ENCODE data around the gene WSB2.
"Not testable (repeated sequence)": the region's sequence is repeated elsewhere in the genome, so short reads cannot be mapped to it uniquely, and the experiment has no call there.

The WSB2 gene

GRCh38 chr12:118036672-118037411 is 24.1 kb downstream of the WSB2 start:
- DNase-seq (ENCODE audit: extremely low spot score, insufficient read length, low read depth) (no peak), FAIRE-seq (no peak)

GRCh38 chr12:118035190-118036041 is 25.6 kb downstream of the WSB2 start:
- DNase-seq (ENCODE audit: extremely low spot score, insufficient read length, low read depth) (no peak), FAIRE-seq (peak; percentile 77)

DNA sequence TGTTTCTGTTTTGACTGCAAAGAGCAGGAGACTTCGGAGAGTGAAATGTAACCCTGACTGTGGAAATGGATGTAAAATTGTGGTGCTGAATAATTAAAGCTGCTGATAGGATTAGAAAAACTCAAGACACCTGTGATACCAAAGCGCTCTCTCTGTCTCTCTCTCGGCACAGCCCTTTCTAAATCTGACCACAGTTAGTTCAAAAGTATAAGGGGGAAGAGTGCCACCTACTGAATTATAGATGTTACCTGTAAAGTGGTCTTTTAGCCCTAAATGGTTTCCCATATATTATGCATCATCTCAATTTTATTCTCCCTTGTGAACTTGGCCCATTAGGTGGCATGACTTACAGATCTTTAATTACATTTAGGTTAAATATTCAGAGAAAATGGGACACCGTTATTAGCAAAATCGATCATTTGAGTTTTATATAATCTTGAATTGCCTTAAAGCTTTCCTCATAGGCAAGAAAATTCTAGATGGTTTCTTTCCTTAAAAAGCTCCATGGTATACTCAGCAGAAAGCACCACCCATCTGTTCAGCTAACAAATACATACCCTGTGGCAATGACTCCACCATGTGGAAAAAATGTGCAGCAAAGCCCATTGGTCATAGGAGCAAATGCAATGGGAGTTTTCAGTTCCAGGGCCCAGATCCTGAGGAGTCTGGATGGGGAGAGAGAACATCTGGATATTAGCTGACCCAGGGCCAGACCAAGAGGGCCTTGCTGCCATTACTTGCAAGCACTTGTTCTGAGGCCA is 26.4 kb downstream of the WSB2 start:
- DNase-seq (ENCODE audit: extremely low spot score, insufficient read length, low read depth) (no peak), FAIRE-seq (no peak)

GRCh38 chr12:118033902-118034301 is 27.1 kb downstream of the WSB2 start:
- FAIRE-seq (no peak), DNase-seq (ENCODE audit: extremely low spot score, insufficient read length, low read depth) (no peak)

DNA sequence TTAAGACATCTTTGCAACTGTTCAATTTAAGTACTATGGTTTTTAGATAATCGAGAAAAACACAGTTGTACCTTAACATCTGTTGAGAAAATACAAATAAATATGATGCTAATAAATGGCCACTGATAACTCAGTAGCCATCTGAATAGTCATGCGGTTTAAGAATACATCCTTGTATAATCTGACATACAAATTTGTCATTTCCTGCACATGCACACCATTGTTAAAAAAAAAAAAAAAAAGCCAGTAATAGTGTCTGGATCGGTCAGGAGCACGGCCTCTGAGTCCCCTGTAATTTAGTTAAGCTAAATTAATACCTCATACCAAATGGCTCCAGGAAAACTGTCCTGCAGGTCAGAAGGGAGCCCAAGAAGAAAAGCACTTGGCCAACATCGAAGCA is 27.7 kb downstream of the WSB2 start:
- FAIRE-seq (no peak), DNase-seq (ENCODE audit: extremely low spot score, insufficient read length, low read depth) (no peak)

GRCh38 chr12:118032188-118032587 is 28.8 kb downstream of the WSB2 start:
- FAIRE-seq (no peak), DNase-seq (ENCODE audit: extremely low spot score, insufficient read length, low read depth) (no peak)

GRCh38 chr12:118029166-118029565 is 31.8 kb downstream of the WSB2 start:
- FAIRE-seq: no peak

DNA sequence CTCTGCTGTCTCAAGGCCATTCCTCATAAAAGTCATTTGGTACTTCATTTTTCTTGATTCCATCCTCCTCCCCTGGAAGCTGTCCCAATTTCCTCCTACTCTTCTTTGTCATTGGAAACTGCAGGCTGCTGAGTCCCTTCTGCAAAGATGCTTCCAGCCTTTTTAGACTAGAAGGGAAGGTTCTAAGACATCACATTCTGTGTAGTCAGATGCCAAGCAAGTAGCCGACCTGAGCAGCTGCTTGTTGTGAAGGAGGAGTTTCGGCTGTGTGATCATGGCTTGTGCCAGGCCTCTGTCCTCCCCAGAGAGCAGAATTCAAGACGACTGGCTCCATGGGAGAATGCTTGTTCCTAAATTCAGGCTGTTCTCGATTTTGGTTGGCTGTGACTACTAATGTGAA is 35.8 kb downstream of the WSB2 start:
- FAIRE-seq (no peak), DNase-seq (ENCODE audit: extremely low spot score, insufficient read length, low read depth) (no peak)

More at GRCh38 chr12:118029166-118029565, 31.8 kb downstream of the WSB2 start:
- DNase-seq (ENCODE audit: extremely low spot score, insufficient read length, low read depth): no peak

DNA sequence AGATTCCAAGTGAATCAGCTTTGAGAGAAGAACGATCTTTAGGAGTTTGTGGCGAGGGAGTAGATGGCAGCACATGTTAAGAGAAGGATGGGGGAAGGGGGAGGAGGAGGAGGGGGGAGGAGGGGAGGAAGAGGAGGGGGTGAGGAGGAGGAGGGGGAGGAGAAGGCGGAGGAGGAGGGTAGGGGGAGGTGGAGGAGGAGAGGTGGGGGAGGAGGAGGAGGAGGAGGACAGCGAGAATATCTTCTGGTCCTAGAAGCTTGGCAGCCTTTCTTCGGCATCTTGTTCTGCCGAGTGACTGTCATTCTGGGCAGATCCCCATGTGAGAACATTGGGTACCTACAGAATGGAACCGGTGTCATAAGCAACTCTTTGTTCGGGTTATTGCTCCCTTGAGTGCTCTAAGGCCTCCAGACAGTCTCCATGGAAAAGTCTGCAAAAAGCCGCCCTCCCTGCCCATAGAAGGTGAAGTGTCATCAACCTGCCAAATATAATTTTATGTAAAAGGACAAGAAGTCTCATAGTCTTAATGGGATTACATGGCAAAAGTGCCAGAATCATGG is 37.6 kb downstream of the WSB2 start:
- FAIRE-seq (no peak), DNase-seq (ENCODE audit: extremely low spot score, insufficient read length, low read depth) (no peak)

DNA sequence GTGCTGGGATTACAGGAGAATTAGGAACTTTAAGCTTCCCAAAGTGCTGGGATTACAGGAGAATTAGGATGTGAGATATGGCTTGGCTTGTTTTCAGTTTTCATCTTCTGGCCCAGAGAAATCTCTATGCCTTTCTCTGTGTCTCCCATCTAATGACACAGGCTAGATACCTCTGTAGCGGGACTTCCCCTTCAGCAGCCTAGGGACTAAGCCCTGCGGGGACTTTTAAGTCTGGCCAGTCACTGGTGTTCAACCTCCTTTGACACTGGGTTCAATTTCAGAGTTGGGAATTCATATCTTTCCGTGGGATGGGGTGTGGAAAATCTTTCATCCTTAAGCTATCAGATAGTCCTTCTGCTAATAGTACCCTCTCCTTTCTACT is 38.3 kb downstream of the WSB2 start:
- no peak for FAIRE-seq
- no peak for DNase-seq (ENCODE audit: extremely low spot score, insufficient read length, low read depth)

DNA sequence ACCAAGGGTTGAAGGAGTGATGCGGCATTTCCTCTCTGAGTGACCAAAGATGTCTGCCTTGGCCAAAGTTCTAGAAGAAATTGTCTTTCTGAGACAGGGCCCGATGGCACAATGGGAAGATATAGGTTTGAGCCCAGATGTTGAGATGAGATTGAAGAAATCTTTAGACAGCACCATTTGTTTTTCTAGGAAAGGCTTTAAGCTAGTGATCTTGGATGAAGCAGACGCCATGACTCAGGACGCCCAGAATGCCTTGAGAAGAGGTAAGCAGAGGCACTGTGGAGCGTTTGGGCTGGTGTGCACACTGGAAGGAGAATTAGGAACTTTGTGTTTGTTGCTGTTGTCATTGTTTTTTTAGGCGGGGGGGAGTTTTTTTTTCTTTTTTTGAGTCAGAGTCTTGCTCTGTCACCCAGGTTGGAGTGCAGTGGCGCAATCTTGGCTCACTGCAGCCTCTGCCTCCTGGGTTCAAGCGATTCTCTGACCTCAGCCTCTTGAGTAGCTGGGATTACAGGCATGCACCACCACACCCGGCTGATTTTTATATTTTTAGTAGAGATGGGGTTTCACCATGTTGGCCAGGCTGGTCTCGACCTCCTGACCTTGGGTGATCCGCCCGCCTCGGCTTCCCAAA is 38.8 kb downstream of the WSB2 start:
- not testable (repeated sequence) for FAIRE-seq; DNase-seq (ENCODE audit: extremely low spot score, insufficient read length, low read depth)

DNA sequence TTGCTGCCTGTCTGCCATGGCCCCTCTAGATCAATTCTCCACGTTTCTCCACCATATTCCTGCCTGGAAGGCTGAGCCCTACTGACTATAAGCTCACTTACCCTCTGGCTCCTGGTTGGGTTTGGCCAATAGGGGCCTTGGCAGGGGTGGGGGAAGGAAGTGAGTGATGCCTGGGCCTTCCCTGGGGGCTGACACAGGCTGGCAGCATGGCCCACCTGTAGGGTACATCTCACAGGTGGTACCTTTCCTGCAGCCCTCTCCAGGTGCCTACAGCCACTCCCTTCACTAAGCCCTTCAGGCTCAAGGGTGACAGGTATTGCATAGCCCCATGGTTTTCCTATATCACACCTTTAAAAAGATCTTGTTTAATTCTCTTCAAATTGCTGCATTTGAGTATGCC is 40.9 kb downstream of the WSB2 start:
- no peak for FAIRE-seq
- no peak for DNase-seq (ENCODE audit: extremely low spot score, insufficient read length, low read depth)

- no peak for FAIRE-seq
Measured at GRCh38 chr12:118017926-118018325, 43.1 kb downstream of the WSB2 start.

DNA sequence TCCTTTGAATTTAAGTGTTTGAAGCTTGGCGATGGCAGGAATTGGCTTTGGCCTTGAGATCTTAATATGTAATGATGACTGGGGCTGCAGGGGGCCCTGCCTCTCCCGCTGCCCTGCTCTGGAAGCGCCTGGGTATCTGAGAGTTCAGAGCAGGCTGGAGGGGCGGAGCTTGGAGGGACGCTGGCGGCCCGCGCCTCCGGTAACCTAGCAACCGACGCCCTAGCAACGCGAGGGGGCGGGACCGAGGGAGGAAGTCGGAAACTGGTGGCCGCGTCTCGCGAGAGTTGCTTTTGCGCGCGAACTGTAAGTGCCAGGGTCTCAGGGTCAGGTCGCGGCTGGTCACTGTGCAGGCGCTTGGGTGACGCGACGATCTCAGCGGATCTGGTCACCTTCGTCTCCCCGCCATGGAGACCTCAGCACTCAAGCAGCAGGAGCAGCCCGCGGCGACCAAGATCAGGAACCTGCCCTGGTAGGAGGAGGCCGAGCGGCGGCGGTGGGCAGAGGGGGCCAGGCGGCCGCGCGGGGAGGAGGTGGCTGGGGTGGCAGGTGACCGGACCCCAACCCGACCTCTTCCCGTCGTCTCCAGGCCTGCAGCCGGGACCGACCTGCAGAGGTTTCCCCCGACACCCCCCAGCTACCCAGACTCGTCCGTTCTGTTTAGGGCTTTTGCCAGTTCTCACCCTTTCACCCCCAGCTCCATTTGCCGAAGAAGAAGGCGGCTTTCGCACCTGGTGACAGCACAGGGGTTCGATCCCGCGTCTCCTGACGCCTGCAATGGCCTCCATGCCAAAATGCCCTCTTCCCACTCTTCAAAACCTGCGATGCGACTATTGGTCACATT is 44.3 kb downstream of the WSB2 start, which contains the start of gene RFC5:
Gene RFC5, plus strand, starts transcription at position 280 of the 841 bp plus-strand sequence. Its CDS starts 125 bp downstream, at position 405.
- DNase-seq (ENCODE audit: extremely low spot score, insufficient read length, low read depth): peak; percentile 98
- peak; percentile 95 for FAIRE-seq

More at GRCh38 chr12:118017926-118018325, 43.1 kb downstream of the WSB2 start:
- no peak for DNase-seq (ENCODE audit: extremely low spot score, insufficient read length, low read depth)

DNA sequence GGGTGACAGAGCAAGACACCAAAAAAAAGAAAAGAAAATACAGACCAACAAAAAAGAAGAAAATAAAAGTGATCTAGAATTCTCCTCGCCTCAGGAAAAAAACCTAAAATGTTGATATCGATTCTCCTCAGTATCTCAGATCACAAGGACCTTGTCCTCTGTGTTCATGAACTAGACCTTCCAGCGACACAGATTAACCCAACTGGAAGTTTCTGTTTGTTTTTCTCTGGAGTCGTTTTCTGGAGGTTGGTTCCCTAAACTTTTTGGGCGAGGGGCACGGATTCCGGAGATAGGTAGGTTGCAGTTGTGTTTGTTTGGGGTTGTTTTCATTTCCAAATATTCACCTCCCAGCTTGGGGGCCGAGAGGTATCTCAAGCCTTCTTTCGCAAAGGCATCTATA is 45.0 kb downstream of the WSB2 start:
- FAIRE-seq: no peak

DNA sequence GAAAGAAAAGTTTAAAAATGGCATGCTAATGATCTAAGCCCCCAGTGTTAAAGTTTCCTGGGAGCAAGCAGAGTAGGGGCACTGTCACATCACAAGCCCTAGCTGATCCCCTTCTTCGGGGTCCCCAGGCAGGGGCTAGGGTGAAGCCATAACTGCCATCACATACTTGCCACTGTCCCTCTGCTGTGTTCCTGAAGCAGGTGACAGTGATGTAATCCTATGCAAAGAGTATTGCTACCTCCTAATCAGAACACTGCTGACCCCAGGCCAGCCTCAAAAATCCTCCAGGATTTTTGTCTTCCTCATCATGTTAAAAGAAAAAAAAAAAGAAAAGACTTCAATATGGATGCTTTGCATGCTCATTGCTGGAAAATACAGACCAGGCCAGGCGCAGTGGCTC is 45.7 kb downstream of the WSB2 start:
- FAIRE-seq: no peak
- no peak for DNase-seq (ENCODE audit: extremely low spot score, insufficient read length, low read depth)

More for the DNA sequence above, 45.0 kb downstream of the WSB2 start:
- DNase-seq (ENCODE audit: extremely low spot score, insufficient read length, low read depth): no peak

DNA sequence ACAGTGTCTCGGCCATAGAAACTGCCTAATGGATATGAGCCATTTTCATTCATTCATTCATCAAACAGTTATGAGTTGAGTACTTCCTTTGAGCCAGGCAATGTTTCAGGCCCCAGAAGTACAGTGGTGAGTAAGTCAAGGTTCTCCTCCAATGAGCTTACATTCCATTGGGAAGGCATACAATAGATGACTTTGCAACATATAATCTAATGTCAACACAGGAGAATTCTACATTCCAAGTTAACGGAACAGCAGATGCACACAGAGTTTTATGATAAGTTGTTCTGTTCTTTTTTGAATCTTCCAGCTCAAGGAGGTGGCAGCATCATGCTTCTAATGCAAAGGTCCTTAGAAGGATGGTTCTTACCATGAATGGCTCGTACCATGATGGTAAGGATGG is 47.7 kb downstream of the WSB2 start:
- DNase-seq (ENCODE audit: extremely low spot score, insufficient read length, low read depth) (no peak), FAIRE-seq (no peak)

GRCh38 chr12:118011961-118012360 is 49.0 kb downstream of the WSB2 start:
- DNase-seq (ENCODE audit: extremely low spot score, insufficient read length, low read depth) (no peak), FAIRE-seq (no peak)

GRCh38 chr12:118011377-118011776 is 49.6 kb downstream of the WSB2 start:
- no peak for DNase-seq (ENCODE audit: extremely low spot score, insufficient read length, low read depth)
- no peak for FAIRE-seq
